ENCODE measurements around the gene UCK1.

Gene UCK1

GRCh38 chr9:131492070-131492469 is 39.0 kb downstream of the UCK1 start:
- DNase-seq = no peak

- DNase-seq = no peak
Measured at GRCh38 chr9:131491001-131491710, 39.9 kb downstream of the UCK1 start.

GRCh38 chr9:131490514-131490913 is 40.5 kb downstream of the UCK1 start:
- no peak for DNase-seq

GRCh38 chr9:131487621-131488031 is 43.4 kb downstream of the UCK1 start:
- no peak for DNase-seq

GRCh38 chr9:131487001-131487400 is 44.1 kb downstream of the UCK1 start:
- DNase-seq = no peak

GRCh38 chr9:131485728-131486422 is 45.2 kb downstream of the UCK1 start:
- no peak for DNase-seq

GRCh38 chr9:131485206-131485605 is 45.9 kb downstream of the UCK1 start:
- DNase-seq = no peak

GRCh38 chr9:131484560-131485185 is 46.4 kb downstream of the UCK1 start:
- no peak for DNase-seq

- DNase-seq = no peak
Measured at GRCh38 chr9:131484051-131484445, 47.0 kb downstream of the UCK1 start.

GRCh38 chr9:131483319-131484050 is 47.6 kb downstream of the UCK1 start:
- no peak for DNase-seq

GRCh38 chr9:131482343-131483006 is 48.6 kb downstream of the UCK1 start:
- DNase-seq = no peak

- DNase-seq = no peak
Measured at GRCh38 chr9:131481441-131482342, 49.4 kb downstream of the UCK1 start.

- no peak for DNase-seq
Measured at GRCh38 chr9:131480258-131480657, 50.8 kb downstream of the UCK1 start.

- no peak for DNase-seq
Measured at GRCh38 chr9:131478911-131479310, 52.2 kb downstream of the UCK1 start.

GRCh38 chr9:131478421-131478868 is 52.6 kb downstream of the UCK1 start:
- peak; percentile 59 for DNase-seq

GRCh38 chr9:131477816-131478419 is 53.1 kb downstream of the UCK1 start:
- no peak for DNase-seq

- DNase-seq = no peak
Measured at GRCh38 chr9:131477367-131477766, 53.7 kb downstream of the UCK1 start.

GRCh38 chr9:131476777-131477345 is 54.2 kb downstream of the UCK1 start:
- no peak for DNase-seq

- DNase-seq = no peak
Measured at GRCh38 chr9:131475956-131476776, 54.9 kb downstream of the UCK1 start.

Data from activated naive CD4-positive, alpha-beta T cell treated with Interleukin-2 at 50 U/mL for 16 hours (primary cell).